Endometrial microvascular endothelial cells (primary cell): ENCODE results near the gene ZNF662. TPM values are rescaled to one million over a fixed set of nuclear protein-coding genes. Genes with fewer than 3 reads are reported as not detected.
"Not testable (repeated sequence)": the region's sequence is repeated elsewhere in the genome, so short reads cannot be mapped to it uniquely, and the experiment has no call there.

Source experiments
- in situ Hi-C: cut with HindIII; loops from 2 replicates; pipeline ENCODE4 v1.10.0; 2017; ENCODE audit warnings: low sequenced_read_pairs, low pct_unique_long_range_greater_than_20kb; ENCODE audit errors: inconsistent ontology term
- total RNA-seq: library from RNA; depleted of rRNA; stranded (reverse); fragments of >200 nt; gene quantifications from one replicate; pipeline ENCODE4 v1.2.3, GENCODE V29; 2015; ENCODE audit errors: inconsistent ontology term

The ZNF662 gene
- total RNA-seq, 1 donor from 2014 or later, result 0.37 TPM

GRCh38 chr3:42883251-42883930, 22.6 kb upstream of the ZNF662 start:
- in situ Hi-C loops, result not testable (repeated sequence)

- in situ Hi-C loops, result no loop called here
Observed at GRCh38 chr3:42884324-42884723, 21.6 kb upstream of the ZNF662 start.

DNA sequence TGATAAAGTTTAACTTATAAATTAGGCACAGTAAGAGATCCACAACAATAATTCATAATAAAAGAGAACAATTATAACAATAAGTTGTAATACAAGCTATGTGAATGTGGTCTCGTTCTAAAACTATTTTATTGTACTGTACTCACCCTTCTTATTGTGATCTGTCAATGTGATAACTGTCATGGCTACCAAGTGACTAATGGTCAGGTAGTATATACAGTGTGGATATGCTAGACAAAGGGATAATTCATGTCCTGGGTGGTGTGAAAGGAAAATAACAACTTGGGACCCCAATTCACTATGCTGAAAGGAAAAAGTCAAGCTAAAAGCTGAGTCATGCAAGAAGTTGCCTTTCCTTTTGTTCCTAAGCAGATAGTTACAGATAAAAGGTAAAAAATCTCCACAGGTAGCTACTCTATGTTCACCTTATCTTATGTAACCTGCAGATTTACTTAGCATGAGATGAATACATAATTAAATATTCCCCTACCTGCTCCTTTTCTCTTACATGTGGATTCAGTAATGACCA, 19.6 kb upstream of the ZNF662 start:
- in situ Hi-C loops, result no loop called here

DNA sequence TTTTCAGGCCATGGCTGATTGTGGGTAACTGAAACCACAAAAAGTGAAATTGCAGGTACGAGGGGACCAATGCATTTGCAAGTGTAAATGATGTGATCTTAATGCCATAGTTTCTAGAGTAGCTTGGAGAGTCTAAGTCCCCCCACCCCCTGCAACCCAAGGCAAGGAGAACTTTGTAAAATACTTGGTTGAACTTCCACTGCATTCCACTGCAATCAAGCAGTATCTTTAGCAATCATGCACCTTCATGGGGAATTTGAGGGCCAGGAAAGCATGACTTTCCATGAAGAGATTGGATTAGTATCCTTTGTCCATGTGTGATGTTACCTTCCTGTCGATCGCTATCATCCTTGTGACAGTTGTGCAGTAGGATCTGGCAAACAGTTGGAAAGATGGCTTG, 18.9 kb upstream of the ZNF662 start:
- in situ Hi-C loops, result no loop called here

- in situ Hi-C loops, result no loop called here
Observed at GRCh38 chr3:42891042-42891441, 14.9 kb upstream of the ZNF662 start.

- in situ Hi-C loops, result no loop called here
Observed at GRCh38 chr3:42892169-42892568, 13.8 kb upstream of the ZNF662 start.

DNA sequence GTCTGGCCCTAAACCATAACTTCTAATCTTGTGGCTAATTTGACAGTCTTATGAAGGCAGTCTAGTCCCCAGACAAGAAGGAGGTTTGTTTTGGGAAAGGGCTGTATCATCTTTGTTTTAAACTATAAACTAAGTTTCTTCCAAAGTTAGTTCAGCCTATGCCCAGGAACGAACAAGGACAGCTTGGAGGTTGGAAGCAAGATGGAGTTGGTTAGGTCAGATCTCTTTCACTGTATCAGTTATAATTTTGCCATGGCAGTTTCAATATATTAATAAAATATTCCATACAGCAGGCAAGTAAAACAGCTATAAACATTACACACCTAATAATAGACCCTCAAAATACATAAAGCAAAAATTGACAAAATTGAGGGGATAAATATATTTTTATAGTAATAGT, 13.1 kb upstream of the ZNF662 start:
- in situ Hi-C loops, result no loop called here

DNA sequence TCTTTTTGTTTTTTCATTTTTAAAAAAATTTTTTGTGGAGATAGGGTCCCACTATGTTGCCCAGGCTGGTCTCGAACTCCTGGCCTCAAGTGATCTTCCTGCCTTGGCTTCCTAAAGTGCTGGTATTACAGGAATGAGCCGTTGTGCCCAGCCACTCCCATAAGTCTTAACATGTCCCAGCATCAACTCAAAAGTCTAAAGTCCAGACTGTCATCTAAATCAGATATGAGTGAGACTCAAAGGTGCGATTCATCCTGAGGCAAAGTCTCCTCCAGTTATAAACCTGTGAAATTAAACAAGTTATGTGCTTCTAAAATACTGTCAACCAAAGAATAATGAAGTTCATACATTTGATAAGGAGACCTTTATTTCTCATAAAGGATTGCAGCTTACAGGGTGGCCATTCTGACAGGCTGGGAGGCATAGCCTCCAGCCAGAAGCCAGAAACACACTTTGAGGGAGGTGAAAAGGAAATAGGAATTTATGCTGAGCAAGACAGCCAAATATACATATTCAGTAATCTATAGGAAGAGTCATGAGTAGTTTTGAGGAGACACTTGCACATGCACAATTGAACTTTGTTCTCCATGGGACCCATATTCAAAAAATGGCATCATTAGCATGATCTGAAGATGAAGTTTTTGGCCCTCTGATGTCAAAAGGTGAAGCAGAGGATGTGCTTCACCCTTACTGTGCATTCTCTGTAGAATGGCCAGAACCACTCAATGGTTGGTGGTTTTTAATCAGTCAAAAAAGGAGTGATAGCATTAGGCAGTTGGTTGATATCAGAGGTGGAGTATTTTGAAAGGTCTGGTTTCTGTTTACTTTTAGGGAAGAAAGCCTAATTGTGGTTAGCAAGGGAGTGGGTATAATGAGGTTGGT, 11.0 kb upstream of the ZNF662 start:
- in situ Hi-C loops, result no loop called here

- in situ Hi-C loops, result no loop called here
Observed at GRCh38 chr3:42895580-42895868, 10.4 kb upstream of the ZNF662 start.

DNA sequence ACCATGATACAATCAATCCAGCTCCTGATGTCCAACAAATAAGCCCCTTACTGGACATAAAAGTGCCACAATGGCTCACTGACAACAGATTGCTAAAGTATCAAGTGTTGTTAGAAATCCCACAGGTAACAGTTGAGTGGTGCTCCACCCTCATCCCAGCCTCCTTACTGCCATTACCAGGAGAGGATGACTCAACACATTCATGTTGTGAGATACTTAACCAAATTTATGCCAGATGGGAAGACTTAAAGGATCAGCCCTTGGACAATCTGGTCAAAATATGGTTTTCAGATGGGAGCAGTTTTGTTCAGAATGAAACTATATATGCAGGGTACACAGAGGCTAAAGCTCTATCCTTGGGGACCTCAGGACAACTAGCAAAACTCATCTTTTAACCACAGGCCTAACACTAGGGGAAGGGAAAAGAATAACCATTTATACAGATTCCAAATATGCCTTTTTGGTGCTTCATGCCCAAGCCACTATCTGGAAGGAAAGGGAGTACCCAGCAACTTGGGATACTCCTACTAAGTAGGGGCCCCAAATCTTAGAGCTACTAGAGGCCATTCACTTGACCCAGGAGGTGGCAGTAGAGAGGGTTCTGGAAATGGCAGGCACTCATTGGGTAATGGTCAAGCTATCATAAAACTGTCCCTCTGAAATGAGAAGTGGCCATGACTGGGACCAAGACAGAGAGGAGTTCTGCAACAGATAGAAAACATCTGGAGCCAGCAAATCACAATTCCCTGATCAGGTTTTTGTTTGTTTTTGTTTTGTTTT, 6.9 kb upstream of the ZNF662 start:
- in situ Hi-C loops, result no loop called here

DNA sequence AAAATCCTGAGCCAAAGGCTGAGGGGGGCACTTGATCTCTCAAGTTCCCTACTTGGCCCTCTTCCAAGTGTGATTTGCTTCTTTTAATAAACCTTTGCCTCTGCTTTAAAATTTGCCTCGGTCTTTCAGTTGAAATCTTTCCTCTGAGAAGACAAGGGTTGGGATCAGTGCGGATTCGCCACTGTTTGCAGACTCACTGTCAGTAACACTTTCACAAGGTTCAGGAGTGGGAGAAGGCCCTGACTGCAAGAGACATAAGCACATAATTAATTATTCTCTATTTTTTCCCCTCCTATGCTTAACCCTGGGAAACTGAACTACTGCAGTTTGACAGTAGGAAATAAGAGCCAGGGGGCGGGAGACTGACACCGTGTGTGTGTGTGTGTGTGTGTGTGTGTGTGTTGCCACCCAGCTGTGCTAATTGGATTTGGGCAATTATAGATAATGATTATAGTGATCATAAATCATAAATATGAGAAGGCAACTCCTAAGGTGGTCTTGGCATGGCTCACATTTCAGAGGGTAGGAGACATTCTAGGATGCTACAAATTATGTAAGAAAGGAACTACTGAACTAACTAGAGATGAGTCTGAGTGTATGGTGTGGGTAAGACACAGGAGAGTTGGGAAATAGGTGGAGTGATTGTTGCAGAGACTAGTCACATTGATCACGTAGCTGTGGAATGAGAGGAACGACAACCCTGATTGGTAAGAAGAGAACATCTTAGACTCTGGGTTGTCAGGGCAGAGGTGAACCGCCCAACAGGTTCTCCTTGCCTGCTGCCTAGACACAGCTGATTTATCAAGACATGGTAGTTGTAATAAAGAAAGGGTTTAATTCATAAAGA, 5.5 kb upstream of the ZNF662 start:
- in situ Hi-C loops, result no loop called here

DNA sequence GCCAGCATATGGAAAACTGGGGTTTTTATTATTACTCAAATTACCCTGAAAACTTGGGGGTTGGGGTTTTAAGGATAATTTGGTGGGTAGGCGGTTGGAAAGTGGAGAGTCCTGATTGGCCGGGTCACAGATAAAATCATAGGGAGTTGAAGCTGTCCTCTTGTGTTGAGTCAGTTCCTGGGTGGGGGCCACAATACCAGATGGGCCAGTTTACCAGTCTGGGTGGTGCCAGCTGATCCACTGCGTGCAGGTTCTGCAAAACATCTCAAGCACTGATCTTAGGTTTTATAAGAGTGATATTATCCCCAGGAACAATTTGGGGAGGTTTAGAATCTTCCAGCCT, 4.9 kb upstream of the ZNF662 start:
- in situ Hi-C loops, result no loop called here

DNA sequence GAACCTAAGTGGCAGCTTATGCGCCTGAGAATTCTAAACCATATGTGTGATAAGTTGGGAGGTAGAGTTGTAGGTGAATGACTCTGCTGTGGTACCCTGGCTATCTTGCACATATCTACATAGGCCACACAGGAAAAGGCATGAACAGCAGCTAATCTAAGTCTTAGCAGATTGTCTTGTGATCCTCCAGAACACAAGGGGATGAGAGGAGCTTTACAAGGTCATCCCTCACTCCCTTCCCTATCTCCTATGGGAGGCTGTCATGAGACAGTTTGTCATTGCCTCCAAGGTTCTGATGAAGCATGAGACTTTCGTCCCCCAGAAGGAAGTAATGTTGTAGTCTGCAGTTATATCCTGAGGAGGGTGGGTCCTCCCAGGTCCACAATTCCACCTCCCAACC, 3.7 kb upstream of the ZNF662 start:
- in situ Hi-C loops, result no loop called here

DNA sequence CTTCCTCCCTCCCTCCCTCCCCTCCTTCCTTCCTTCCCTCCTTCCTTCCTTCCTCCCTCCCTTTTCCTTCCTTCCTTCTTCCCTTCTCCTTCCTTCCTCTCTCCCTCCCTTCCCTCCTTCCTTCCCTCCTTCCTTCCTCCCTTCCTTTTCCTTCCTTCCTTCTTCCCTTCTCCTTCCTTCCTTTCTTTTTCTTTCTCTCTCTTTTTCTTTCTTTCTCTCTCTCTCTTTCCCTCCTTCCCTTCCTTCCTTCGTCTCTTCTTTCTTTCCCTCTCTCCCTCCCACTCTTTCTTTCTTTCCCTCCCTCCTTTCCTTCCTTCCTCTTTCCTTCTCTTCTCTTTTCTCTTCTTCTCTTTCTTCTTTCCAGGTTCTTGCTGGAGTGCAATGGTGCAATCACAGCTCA, 1.9 kb upstream of the ZNF662 start:
- in situ Hi-C loops, result no loop called here

GRCh38 chr3:42905740-42906069, 237 bp upstream of the ZNF662 start:
- in situ Hi-C loops, result no loop called here

DNA sequence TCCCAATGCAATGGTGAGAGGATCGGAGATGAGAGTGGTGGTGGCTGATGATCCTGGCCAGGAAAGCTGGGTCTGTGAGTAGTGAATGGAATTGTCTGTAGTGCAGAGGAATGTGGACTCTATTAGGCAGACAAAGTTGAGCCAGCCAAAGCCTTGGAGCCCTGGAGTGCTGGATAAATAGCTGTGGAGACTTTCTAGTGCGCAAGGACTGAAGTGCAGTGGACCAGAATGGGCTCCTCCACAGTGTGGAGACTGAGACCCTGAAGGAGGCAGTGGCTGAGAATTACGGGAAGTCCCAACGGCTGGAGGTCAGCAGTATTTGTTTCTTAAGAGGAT, 874 bp downstream of the ZNF662 start:
- in situ Hi-C loops, result no loop called here

GRCh38 chr3:42908675-42909074, 2.7 kb downstream of the ZNF662 start:
- in situ Hi-C loops, result no loop called here

- in situ Hi-C loops, result no loop called here
Observed at GRCh38 chr3:42911551-42911950, 5.6 kb downstream of the ZNF662 start.
